ENCODE data around the gene DDX18.

GRCh38 chr2:117785740-117786139 lies 28.8 kb upstream of the DDX18 start:
- peak; percentile 47 to 70 (median 60) for TF ChIP-seq CTCF (IDR thresholded peaks at IDR 0.05)
- TF ChIP-seq POLR2A (IDR thresholded peaks at IDR 0.05), result no peak
